Measurements from ENCODE around the gene FOSL2.

FOSL2 gene

GRCh38 chr2:28412625-28413151 lies 20.0 kb downstream of the FOSL2 start:
- Histone ChIP-seq H3K9me3 (ENCODE audit: control insufficient read depth, low read length) (no peaks in the 10 kb centered on the region), H3K4me1 (ENCODE audit: control insufficient read depth, insufficient read depth, low read length) (peaks cover 39% of the 10 kb centered on the region), H3K27me3 (ENCODE audit: control insufficient read depth, insufficient read depth, low read length) (no peaks in the 10 kb centered on the region), H3K9ac (ENCODE audit: low read length) (no peak overlapping the region), H3K4me3 (ENCODE audit: low read length) (no peak overlapping the region), H3K36me3 (ENCODE audit: control insufficient read depth, insufficient read depth, low read length) (peaks cover 52% of the 10 kb centered on the region)

- Histone ChIP-seq H3K36me3 (ENCODE audit: control insufficient read depth, insufficient read depth, low read length) (peaks cover 46% of the 10 kb centered on the region), H3K4me1 (ENCODE audit: control insufficient read depth, insufficient read depth, low read length) (peaks cover 32% of the 10 kb centered on the region)
Observed at GRCh38 chr2:28413152-28413898, 20.7 kb downstream of the FOSL2 start.

GRCh38 chr2:28413899-28414295 lies 21.2 kb downstream of the FOSL2 start:
- Histone ChIP-seq H3K9me3 (ENCODE audit: control insufficient read depth, low read length) (no peaks in the 10 kb centered on the region), H3K36me3 (ENCODE audit: control insufficient read depth, insufficient read depth, low read length) (peaks cover 42% of the 10 kb centered on the region), H3K27me3 (ENCODE audit: control insufficient read depth, insufficient read depth, low read length) (no peaks in the 10 kb centered on the region), H3K9ac (ENCODE audit: low read length) (no peak overlapping the region), H3K4me3 (ENCODE audit: low read length) (no peak overlapping the region), H3K4me1 (ENCODE audit: control insufficient read depth, insufficient read depth, low read length) (peaks cover 28% of the 10 kb centered on the region)

More at GRCh38 chr2:28413152-28413898, 20.7 kb downstream of the FOSL2 start:
- H3K27me3 ChIP-seq (ENCODE audit: control insufficient read depth, insufficient read depth, low read length) = no peaks in the 10 kb centered on the region
- no peak overlapping the region for H3K4me3 ChIP-seq (ENCODE audit: low read length)
- H3K9me3 ChIP-seq (ENCODE audit: control insufficient read depth, low read length) = no peaks in the 10 kb centered on the region
- H3K9ac ChIP-seq (ENCODE audit: low read length) = no peak overlapping the region

GRCh38 chr2:28414583-28414982 lies 21.9 kb downstream of the FOSL2 start:
- H3K9ac ChIP-seq (ENCODE audit: low read length) = no peak overlapping the region
- H3K4me3 ChIP-seq (ENCODE audit: low read length) = no peak overlapping the region
- H3K4me1 ChIP-seq (ENCODE audit: control insufficient read depth, insufficient read depth, low read length) = peaks cover 22% of the 10 kb centered on the region
- no peaks in the 10 kb centered on the region for H3K9me3 ChIP-seq (ENCODE audit: control insufficient read depth, low read length)
- H3K27me3 ChIP-seq (ENCODE audit: control insufficient read depth, insufficient read depth, low read length) = no peaks in the 10 kb centered on the region
- H3K36me3 ChIP-seq (ENCODE audit: control insufficient read depth, insufficient read depth, low read length) = peaks cover 35% of the 10 kb centered on the region

DNA sequence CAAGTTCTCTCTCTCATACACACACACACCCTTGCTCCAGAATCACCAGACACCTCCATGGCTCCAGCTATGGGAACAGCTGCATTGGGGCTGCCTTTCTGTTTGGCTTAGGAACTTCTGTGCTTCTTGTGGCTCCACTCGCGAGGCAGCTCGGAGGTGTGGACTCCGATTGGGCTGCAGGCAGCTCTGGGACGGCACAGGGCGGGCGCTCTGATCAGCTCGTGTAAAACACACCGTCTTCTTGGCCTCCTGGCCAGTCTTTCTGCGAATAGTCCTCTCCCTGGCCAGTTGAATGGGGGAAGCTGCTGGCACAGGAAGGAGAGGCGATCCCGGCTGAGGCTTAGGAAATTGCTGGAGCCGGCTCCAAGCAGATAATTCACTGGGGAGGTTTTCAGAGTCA lies 22.4 kb downstream of the FOSL2 start:
- Histone ChIP-seq H3K4me1 (ENCODE audit: control insufficient read depth, insufficient read depth, low read length) (peaks cover 22% of the 10 kb centered on the region), H3K9ac (ENCODE audit: low read length) (no peak overlapping the region), H3K4me3 (ENCODE audit: low read length) (no peak overlapping the region), H3K36me3 (ENCODE audit: control insufficient read depth, insufficient read depth, low read length) (peaks cover 35% of the 10 kb centered on the region), H3K9me3 (ENCODE audit: control insufficient read depth, low read length) (no peaks in the 10 kb centered on the region), H3K27me3 (ENCODE audit: control insufficient read depth, insufficient read depth, low read length) (no peaks in the 10 kb centered on the region)

- peaks cover 22% of the 10 kb centered on the region for H3K4me1 ChIP-seq (ENCODE audit: control insufficient read depth, insufficient read depth, low read length)
- H3K9me3 ChIP-seq (ENCODE audit: control insufficient read depth, low read length) = no peaks in the 10 kb centered on the region
- no peaks in the 10 kb centered on the region for H3K27me3 ChIP-seq (ENCODE audit: control insufficient read depth, insufficient read depth, low read length)
- no peak overlapping the region for H3K9ac ChIP-seq (ENCODE audit: low read length)
- H3K36me3 ChIP-seq (ENCODE audit: control insufficient read depth, insufficient read depth, low read length) = peaks cover 35% of the 10 kb centered on the region
- H3K4me3 ChIP-seq (ENCODE audit: low read length) = no peak overlapping the region
Observed at GRCh38 chr2:28415715-28416114, 23.1 kb downstream of the FOSL2 start.

- H3K36me3 ChIP-seq (ENCODE audit: control insufficient read depth, insufficient read depth, low read length) = peaks cover 9% of the 10 kb centered on the region
- no peak overlapping the region for H3K4me3 ChIP-seq (ENCODE audit: low read length)
- no peaks in the 10 kb centered on the region for H3K9me3 ChIP-seq (ENCODE audit: control insufficient read depth, low read length)
- H3K9ac ChIP-seq (ENCODE audit: low read length) = no peak overlapping the region
- H3K27me3 ChIP-seq (ENCODE audit: control insufficient read depth, insufficient read depth, low read length) = no peaks in the 10 kb centered on the region
- peaks cover 17% of the 10 kb centered on the region for H3K4me1 ChIP-seq (ENCODE audit: control insufficient read depth, insufficient read depth, low read length)
Observed at GRCh38 chr2:28419003-28419402, 26.3 kb downstream of the FOSL2 start.

DNA sequence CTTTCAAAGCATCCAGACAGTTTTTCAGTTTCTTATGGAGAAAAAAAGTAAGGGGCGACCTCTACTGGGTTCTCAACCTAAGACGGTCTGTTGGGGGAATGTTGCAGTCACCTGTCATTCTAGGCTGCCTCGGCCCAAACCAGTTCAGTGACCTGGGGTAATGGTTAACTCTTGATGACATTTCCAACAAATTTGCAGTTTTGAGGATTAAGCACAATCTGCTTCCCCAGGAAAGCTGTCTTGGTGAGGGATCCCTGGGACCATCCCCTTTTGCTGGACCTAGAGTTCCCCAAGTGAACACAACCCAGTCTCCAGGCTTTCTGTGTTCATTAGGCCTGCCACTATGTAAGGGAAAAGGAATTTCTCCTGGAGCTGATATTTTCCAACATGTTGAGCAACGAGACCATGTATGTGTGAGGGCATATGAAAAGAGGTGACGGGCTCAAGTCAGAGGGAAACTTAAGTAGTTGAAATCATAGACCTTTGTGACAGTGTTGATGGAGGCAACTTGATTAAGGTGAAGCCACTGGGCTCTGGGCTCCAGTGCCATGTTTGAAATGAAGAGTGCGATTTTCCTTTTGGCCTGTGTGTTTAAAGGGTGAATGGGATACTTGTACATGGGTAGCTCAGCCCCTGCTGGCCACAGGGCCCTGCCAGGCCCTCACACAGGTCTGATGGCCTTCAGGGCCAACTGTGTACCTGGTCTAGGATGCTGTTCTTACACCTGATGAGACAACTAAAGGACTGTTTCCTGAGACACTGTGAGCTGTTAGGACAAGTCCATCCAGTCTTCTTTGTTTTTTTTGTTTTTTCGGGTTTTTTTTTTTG lies 27.0 kb downstream of the FOSL2 start:
- Histone ChIP-seq H3K27me3 (ENCODE audit: control insufficient read depth, insufficient read depth, low read length) (no peaks in the 10 kb centered on the region), H3K4me3 (ENCODE audit: low read length) (no peak overlapping the region), H3K9ac (ENCODE audit: low read length) (no peak overlapping the region), H3K4me1 (ENCODE audit: control insufficient read depth, insufficient read depth, low read length) (peaks cover 16% of the 10 kb centered on the region), H3K9me3 (ENCODE audit: control insufficient read depth, low read length) (no peaks in the 10 kb centered on the region), H3K36me3 (ENCODE audit: control insufficient read depth, insufficient read depth, low read length) (peaks cover 5% of the 10 kb centered on the region)

GRCh38 chr2:28420722-28421121 lies 28.1 kb downstream of the FOSL2 start:
- Histone ChIP-seq H3K9me3 (ENCODE audit: control insufficient read depth, low read length) (no peaks in the 10 kb centered on the region), H3K36me3 (ENCODE audit: control insufficient read depth, insufficient read depth, low read length) (no peaks in the 10 kb centered on the region), H3K4me1 (ENCODE audit: control insufficient read depth, insufficient read depth, low read length) (peaks cover 11% of the 10 kb centered on the region), H3K9ac (ENCODE audit: low read length) (no peak overlapping the region), H3K27me3 (ENCODE audit: control insufficient read depth, insufficient read depth, low read length) (no peaks in the 10 kb centered on the region), H3K4me3 (ENCODE audit: low read length) (no peak overlapping the region)

DNA sequence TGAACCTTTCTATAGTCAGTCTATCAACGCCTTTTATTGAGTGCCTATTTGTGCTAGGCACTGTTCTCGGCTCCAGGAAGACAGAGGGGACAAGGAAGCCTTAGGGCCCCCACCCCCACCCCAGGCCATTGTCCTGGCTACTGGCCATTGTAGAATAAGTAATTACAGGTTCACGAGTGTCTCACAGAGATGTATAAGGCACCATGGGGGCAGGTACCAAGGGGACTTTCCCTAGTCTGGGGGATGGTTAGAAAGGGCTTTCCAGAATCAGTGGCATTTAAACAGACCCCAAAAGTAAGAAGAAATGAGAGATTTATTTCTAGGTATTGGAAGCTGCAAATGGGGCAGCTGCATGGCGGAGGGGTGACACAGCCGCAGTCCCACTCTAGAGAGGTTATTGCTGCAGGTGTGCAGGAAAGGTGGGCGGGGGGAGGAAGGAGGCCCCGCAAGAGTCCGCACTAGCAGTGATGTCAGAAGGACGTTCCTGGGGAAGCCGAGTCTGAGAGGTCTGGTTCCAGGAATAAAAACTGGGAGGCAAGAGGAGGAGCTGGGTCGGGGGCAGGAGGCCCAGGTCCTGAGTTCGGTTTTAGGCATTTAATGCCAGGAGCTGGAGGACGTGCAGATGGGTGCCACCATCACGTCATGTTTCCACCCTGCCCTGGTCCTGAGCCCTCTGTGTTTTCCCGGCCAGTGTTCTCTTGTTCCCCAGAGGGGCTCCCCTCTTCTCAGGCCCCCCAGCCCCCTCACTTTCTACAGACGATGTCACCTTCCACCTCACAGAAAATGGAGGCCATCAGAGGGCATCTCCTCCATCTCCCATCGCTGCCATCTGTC lies 30.5 kb downstream of the FOSL2 start:
- H3K36me3 ChIP-seq (ENCODE audit: control insufficient read depth, insufficient read depth, low read length) = no peaks in the 10 kb centered on the region

DNA sequence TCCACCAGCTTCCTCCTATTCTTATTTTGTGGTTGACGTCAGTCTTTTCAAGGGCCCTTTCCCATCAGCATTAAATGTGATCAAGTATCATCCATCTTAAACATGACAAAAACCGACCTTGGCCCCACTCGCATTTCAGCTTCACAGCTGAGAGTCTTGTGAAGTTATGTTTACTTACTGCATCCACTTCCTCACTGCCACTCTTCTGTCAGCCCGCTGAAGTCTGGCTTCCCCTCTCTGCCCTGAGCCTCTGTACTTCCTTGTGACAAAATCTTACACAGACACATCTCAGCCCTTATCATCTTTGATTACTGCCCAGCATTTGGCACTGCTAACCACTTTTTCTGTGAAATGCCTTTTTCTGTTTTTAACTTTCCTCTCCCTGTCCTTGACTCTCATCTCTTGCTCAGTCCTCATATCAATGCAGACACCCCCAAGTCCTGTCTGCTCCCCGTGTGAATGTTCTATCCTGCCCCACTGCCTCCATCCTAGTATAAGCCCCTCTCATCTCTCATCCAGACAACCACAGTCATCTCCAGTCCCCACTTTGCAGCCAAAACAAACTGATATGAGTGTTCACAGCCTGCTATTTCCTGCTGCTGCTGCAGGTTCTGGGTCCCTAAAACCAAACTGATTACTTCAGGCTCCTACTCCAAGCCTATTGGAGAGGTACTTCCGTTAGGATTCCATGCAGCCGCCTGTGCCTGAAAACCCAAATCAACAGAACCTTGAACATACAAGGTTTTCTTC lies 31.4 kb downstream of the FOSL2 start:
- Histone ChIP-seq H3K4me1 (ENCODE audit: control insufficient read depth, insufficient read depth, low read length) (peaks cover 11% of the 10 kb centered on the region), H3K27me3 (ENCODE audit: control insufficient read depth, insufficient read depth, low read length) (no peaks in the 10 kb centered on the region), H3K4me3 (ENCODE audit: low read length) (no peak overlapping the region), H3K9ac (ENCODE audit: low read length) (peak overlapping the region; percentile 1), H3K36me3 (ENCODE audit: control insufficient read depth, insufficient read depth, low read length) (no peaks in the 10 kb centered on the region), H3K9me3 (ENCODE audit: control insufficient read depth, low read length) (no peaks in the 10 kb centered on the region)

More for the DNA sequence above, 30.5 kb downstream of the FOSL2 start:
- H3K9ac ChIP-seq (ENCODE audit: low read length) = no peak overlapping the region
- no peak overlapping the region for H3K4me3 ChIP-seq (ENCODE audit: low read length)
- H3K27me3 ChIP-seq (ENCODE audit: control insufficient read depth, insufficient read depth, low read length) = no peaks in the 10 kb centered on the region
- H3K9me3 ChIP-seq (ENCODE audit: control insufficient read depth, low read length) = no peaks in the 10 kb centered on the region
- H3K4me1 ChIP-seq (ENCODE audit: control insufficient read depth, insufficient read depth, low read length) = peaks cover 11% of the 10 kb centered on the region
